ENCODE results near the gene NDST1.

The NDST1 gene

GRCh38 chr5:150576449-150576949 lies 68.6 kb downstream of the NDST1 start:
- Histone ChIP-seq H3K9me3 (ENCODE audit: control insufficient read depth, insufficient read depth, low read length) (no peaks in the 10 kb centered on the region), H3K36me3 (ENCODE audit: insufficient read depth, low read length) (no peaks in the 10 kb centered on the region), H3K9ac (ENCODE audit: low read depth, low read length) (no peak overlapping the region), H3K4me1 (ENCODE audit: insufficient read depth, low read length) (no peaks in the 10 kb centered on the region)

DNA sequence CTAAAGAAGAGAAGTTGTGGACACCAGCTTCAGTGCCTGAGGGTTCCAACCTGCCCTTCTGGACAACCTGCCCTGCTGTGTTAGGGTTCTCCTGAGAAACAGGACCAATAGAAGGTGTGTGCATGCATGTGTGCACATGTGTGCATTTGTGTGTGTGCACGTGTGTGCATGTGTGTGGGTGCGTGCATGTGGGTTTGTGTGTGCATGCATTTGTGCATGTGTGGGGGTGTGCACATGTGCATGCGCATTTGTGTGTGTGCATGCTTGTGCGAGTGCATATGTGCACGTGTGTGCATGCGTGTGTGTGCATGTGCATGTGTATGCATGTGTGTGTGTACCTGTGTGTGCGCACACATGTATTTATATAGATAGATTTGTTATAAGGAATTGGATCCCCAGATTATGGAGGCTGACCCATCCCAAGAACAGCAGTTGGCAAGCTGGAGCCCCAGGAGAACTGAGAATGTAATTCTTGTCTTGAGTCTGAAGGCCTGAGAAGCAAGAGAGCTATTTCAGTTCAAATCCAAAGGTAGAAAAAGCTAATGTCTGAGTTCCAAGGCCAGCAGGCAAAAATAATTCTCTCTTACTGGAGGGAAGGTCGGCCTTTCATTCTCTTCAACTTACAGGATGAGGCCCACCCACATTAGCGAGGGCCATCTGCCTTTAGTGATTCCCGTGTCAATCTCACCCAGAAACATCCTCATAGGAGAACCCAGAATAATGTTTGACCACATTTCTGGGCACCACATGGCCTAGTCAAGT lies 69.6 kb downstream of the NDST1 start:
- H3K4me1 ChIP-seq (ENCODE audit: insufficient read depth, low read length): peaks cover 4% of the 10 kb centered on the region
- H3K36me3 ChIP-seq (ENCODE audit: insufficient read depth, low read length): no peaks in the 10 kb centered on the region
- no peak overlapping the region for H3K9ac ChIP-seq (ENCODE audit: low read depth, low read length)
- no peaks in the 10 kb centered on the region for H3K9me3 ChIP-seq (ENCODE audit: control insufficient read depth, insufficient read depth, low read length)

DNA sequence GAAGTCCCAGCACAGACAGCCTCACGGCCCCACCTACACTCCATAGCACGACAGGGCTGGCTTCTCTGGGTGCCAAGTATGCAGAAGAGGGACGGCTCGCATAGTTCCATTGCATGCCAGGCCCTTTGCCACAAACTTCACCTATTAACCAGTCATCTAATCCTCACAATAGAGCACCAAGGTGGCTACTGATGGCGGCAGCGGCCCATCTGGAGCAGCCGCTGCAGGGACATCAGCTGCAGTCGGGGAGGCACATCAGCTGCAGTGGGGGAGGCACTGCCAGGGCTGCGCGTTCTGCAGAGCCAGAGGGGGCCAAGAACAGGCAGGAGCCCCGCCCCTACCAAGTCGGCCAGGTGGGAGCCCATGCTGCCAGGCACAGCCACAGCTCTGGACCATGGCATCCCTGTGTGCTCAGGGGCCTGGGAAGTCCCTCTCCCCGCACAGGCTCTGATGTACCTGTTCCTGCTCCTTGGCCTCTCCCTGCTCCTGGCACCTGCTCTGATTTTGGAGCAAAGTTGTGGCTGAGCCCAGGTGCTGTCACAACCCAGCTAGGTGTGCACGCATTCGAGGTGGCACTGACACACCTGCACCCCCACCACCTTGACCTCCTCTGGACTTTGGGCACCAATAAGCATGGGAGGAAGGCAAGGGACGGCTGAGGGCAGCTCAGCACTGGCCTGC lies 71.0 kb downstream of the NDST1 start:
- no peaks in the 10 kb centered on the region for H3K9me3 ChIP-seq (ENCODE audit: control insufficient read depth, insufficient read depth, low read length)
- H3K9ac ChIP-seq (ENCODE audit: low read depth, low read length): no peak overlapping the region
- H3K4me1 ChIP-seq (ENCODE audit: insufficient read depth, low read length): peaks cover 4% of the 10 kb centered on the region
- H3K36me3 ChIP-seq (ENCODE audit: insufficient read depth, low read length): no peaks in the 10 kb centered on the region

DNA sequence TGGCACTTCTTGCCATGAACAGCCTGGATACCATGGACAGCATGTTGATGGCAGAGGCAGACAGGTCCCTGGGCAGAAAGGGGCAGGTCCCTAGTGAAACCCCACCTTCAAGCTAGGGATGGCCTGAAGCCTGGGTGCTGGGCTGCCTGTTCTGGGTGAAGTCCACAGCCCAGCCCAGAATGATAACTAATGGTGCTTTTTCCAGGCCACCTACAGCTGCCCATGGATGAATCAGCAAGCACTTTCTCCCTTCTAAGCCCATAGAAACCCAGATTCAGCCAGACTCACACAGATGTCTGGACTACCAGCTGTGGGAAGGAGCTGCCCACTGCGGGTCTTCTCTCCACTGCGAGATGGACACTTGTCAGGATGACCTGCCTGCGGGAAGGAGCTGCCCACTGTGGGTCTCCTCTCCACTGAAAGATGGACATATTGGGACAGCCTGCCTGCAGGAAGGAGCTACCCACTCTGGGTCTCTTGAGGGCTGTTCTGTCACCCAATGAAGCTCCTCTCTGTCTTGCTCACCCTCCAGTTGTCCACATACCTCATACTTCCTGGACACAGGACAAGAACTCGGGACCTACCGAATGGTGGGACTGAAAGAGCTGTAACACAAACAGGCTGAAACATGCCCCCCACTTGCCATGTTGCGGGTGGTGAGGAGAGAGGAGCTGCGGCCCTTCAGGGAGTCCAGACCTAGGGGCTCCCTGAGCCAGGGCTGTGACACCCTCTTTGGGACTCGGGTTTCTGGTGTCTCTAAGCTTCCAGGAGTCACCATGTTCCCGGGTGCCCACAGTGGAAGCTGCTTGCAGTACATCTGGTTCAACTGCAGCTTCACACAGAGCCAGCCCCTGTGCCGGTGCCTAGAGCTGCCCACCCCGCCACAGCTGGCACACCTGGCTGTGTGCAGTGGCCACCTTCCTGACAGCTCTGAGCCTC lies 71.8 kb downstream of the NDST1 start:
- Histone ChIP-seq H3K4me1 (ENCODE audit: insufficient read depth, low read length) (peaks cover 4% of the 10 kb centered on the region), H3K9me3 (ENCODE audit: control insufficient read depth, insufficient read depth, low read length) (no peaks in the 10 kb centered on the region), H3K36me3 (ENCODE audit: insufficient read depth, low read length) (no peaks in the 10 kb centered on the region), H3K9ac (ENCODE audit: low read depth, low read length) (no peak overlapping the region)

- Histone ChIP-seq H3K4me1 (ENCODE audit: insufficient read depth, low read length) (peaks cover 4% of the 10 kb centered on the region), H3K9ac (ENCODE audit: low read depth, low read length) (no peak overlapping the region), H3K36me3 (ENCODE audit: insufficient read depth, low read length) (no peaks in the 10 kb centered on the region), H3K9me3 (ENCODE audit: control insufficient read depth, insufficient read depth, low read length) (no peaks in the 10 kb centered on the region)
Measured at GRCh38 chr5:150580917-150581316, 73.0 kb downstream of the NDST1 start.

DNA sequence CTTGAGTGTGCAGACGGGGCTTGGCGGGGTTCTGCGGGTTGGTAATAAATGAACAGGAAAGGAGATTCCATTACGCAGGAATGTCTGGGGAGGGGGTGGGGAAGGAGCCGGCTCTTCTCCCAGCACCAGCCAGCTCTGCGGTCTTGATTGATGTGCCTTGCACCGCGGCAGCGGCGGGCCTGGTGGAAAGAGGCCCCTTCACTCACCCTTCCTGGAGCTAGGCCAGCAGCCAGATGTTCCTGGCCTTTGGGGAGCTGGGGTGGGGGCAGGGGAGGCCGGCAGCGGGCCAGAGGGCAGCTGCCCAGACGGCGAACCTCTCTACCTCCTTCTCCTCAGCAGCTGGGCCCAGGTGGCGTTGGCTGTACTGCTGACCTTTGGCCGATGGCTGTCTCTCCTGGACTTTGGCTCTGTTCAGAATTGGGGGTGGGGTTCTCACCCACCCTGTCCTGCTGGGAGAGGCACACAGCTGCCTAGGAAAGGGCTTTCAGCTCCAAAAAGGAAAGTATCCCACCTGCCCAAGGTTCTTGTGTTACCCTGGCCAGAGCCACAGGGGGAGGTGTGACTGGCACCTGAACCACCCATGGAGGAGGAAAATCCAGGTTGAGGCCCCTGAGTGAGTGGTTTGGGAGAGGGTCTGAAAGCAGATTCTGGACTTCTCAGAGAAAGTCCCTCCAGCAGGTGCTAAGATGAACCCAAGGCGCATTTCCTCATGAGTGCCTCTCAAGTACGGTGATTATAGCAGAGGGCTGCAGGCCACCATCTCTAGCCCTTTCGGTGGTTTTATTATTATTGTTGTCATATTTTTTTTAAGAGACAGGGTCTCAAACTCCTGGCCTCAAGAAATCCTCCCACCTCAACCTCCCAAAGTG lies 74.5 kb downstream of the NDST1 start:
- Histone ChIP-seq H3K4me1 (ENCODE audit: insufficient read depth, low read length) (peaks cover 4% of the 10 kb centered on the region), H3K36me3 (ENCODE audit: insufficient read depth, low read length) (no peaks in the 10 kb centered on the region), H3K9me3 (ENCODE audit: control insufficient read depth, insufficient read depth, low read length) (no peaks in the 10 kb centered on the region), H3K9ac (ENCODE audit: low read depth, low read length) (no peak overlapping the region)

GRCh38 chr5:150583541-150584225 lies 75.8 kb downstream of the NDST1 start:
- H3K9ac ChIP-seq (ENCODE audit: low read depth, low read length): no peak overlapping the region
- no peaks in the 10 kb centered on the region for H3K9me3 ChIP-seq (ENCODE audit: control insufficient read depth, insufficient read depth, low read length)
- H3K4me1 ChIP-seq (ENCODE audit: insufficient read depth, low read length): peaks cover 4% of the 10 kb centered on the region
- no peaks in the 10 kb centered on the region for H3K36me3 ChIP-seq (ENCODE audit: insufficient read depth, low read length)

GRCh38 chr5:150584556-150585335 lies 76.8 kb downstream of the NDST1 start:
- Histone ChIP-seq H3K9me3 (ENCODE audit: control insufficient read depth, insufficient read depth, low read length) (no peaks in the 10 kb centered on the region), H3K9ac (ENCODE audit: low read depth, low read length) (no peak overlapping the region), H3K36me3 (ENCODE audit: insufficient read depth, low read length) (no peaks in the 10 kb centered on the region), H3K4me1 (ENCODE audit: insufficient read depth, low read length) (peaks cover 4% of the 10 kb centered on the region)

DNA sequence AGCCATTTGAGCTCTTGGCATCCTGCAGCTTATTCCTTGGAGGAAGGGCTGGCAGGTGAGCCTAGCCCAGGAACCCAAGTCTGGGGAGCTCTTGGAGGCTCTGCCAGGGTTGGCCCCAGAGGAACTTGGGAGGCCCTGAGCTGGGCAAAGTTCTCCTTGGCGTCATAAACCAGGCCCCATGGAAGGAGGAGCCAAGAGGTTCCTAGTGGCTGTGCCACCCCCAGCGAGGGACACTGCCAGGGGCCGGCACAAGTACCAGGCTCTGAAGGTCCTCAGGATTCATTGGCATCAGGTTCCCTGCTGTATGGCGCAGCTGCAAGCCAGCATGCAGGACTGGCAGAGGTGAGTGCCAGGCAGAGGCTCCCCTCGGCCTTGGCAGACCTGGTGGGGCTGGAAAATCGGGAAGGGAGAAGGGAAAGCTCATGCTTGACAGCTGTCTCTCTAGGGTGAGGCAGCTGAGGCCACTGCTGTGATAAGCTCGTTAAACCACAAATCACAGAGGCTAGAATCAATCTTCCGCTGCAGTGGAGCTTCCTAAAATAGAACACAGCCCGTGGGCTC lies 77.9 kb downstream of the NDST1 start:
- Histone ChIP-seq H3K9me3 (ENCODE audit: control insufficient read depth, insufficient read depth, low read length) (no peaks in the 10 kb centered on the region), H3K36me3 (ENCODE audit: insufficient read depth, low read length) (no peaks in the 10 kb centered on the region), H3K4me1 (ENCODE audit: insufficient read depth, low read length) (peaks cover 8% of the 10 kb centered on the region), H3K9ac (ENCODE audit: low read depth, low read length) (no peak overlapping the region)

- no peaks in the 10 kb centered on the region for H3K36me3 ChIP-seq (ENCODE audit: insufficient read depth, low read length)
- H3K9ac ChIP-seq (ENCODE audit: low read depth, low read length): no peak overlapping the region
- H3K4me1 ChIP-seq (ENCODE audit: insufficient read depth, low read length): peaks cover 6% of the 10 kb centered on the region; the same call in 1 of the 2 replicates
- no peaks in the 10 kb centered on the region for H3K9me3 ChIP-seq (ENCODE audit: control insufficient read depth, insufficient read depth, low read length)
Measured at GRCh38 chr5:150587016-150587415, 79.1 kb downstream of the NDST1 start.

- H3K9ac ChIP-seq (ENCODE audit: low read depth, low read length): no peak overlapping the region
- no peaks in the 10 kb centered on the region for H3K9me3 ChIP-seq (ENCODE audit: control insufficient read depth, insufficient read depth, low read length)
- H3K36me3 ChIP-seq (ENCODE audit: insufficient read depth, low read length): no peaks in the 10 kb centered on the region
- peaks cover 5% of the 10 kb centered on the region; the same call in 1 of the 2 replicates for H3K4me1 ChIP-seq (ENCODE audit: insufficient read depth, low read length)
Measured at GRCh38 chr5:150587856-150588595, 80.1 kb downstream of the NDST1 start.

- H3K9ac ChIP-seq (ENCODE audit: low read depth, low read length): no peak overlapping the region
- no peaks in the 10 kb centered on the region for H3K9me3 ChIP-seq (ENCODE audit: control insufficient read depth, insufficient read depth, low read length)
- H3K36me3 ChIP-seq (ENCODE audit: insufficient read depth, low read length): no peaks in the 10 kb centered on the region
- H3K4me1 ChIP-seq (ENCODE audit: insufficient read depth, low read length): peaks cover 5% of the 10 kb centered on the region; the same call in 1 of the 2 replicates
Measured at GRCh38 chr5:150588596-150588890, 80.6 kb downstream of the NDST1 start.

All from ES-I3 (cell line).